ENCODE measurements around the gene NSMCE4A. TPM values are rescaled to one million over a fixed set of nuclear protein-coding genes. Genes with fewer than 3 reads are reported as not detected.

The NSMCE4A gene
- total RNA-seq, 1 experiment from 2014 or later: 72.2 TPM

GRCh38 chr10:122007415-122007814 is 32.4 kb upstream of the NSMCE4A start:
- CTCF ChIA-PET: no interaction called here
- POLR2A ChIA-PET: no interaction called here
- intact Hi-C loops (cut with micrococcal nuclease; ENCODE audit: unreplicated experiment) (no loop called here), in situ Hi-C loops (cut with HindIII; ENCODE audit: low pct_unique_long_range_greater_than_20kb, low sequenced_read_pairs) (no loop called here)
- no peak for ATAC-seq
- no peak for TF ChIP-seq TCF7L2 (IDR thresholded peaks at IDR 0.05; ENCODE audit: low read depth, low read length)
- TF ChIP-seq SIN3A (IDR thresholded peaks at IDR 0.05; ENCODE audit: borderline replicate concordance, insufficient read depth, low read depth, low read length): no peak
- TF ChIP-seq POLR2AphosphoS5 (IDR thresholded peaks at IDR 0.05; ENCODE audit: low read depth, low read length): no peak
- no peak for TF ChIP-seq REST (IDR thresholded peaks at IDR 0.05; ENCODE audit: insufficient read depth in 1 of 2, low read depth in 2 of 2, low read length in 1 of 2)
- no peak for TF ChIP-seq CTCF (IDR thresholded peaks at IDR 0.05)
- Histone ChIP-seq H3K27me3 (ENCODE audit: control insufficient read depth, insufficient read depth, low read length) (no peaks in the 10 kb centered on the region), H3K4me1 (ENCODE audit: control insufficient read depth, insufficient read depth, low read length) (no peaks in the 10 kb centered on the region), H3K27ac (ENCODE audit: low read length) (no peak overlapping the region), H3K4me3 (ENCODE audit: low read depth in 2 of 2, low read length in 2 of 2) (no peak overlapping the region), H3K36me3 (ENCODE audit: control insufficient read depth, insufficient read depth, low read length) (no peaks in the 10 kb centered on the region), H3K9me3 (ENCODE audit: control insufficient read depth, insufficient read depth, low read depth, low read length) (no peaks in the 10 kb centered on the region)
- BruUV-seq (replicated peaks): no TSS peak
- no peak for DNase-seq (ENCODE audit: low read depth, low spot score)

- POLR2A ChIA-PET: no interaction called here
- CTCF ChIA-PET: no interaction called here
- no TSS peak for BruUV-seq (replicated peaks)
Observed at GRCh38 chr10:122001698-122002097, 26.7 kb upstream of the NSMCE4A start.

More at GRCh38 chr10:122001698-122002097, 26.7 kb upstream of the NSMCE4A start:
- DNase-seq (ENCODE audit: low read depth, low spot score) (no peak), ATAC-seq (no peak)
- TF ChIP-seq REST (IDR thresholded peaks at IDR 0.05; ENCODE audit: insufficient read depth in 1 of 2, low read depth in 2 of 2, low read length in 1 of 2) (no peak), POLR2AphosphoS5 (IDR thresholded peaks at IDR 0.05; ENCODE audit: low read depth, low read length) (no peak), SIN3A (IDR thresholded peaks at IDR 0.05; ENCODE audit: borderline replicate concordance, insufficient read depth, low read depth, low read length) (no peak), CTCF (IDR thresholded peaks at IDR 0.05) (no peak), TCF7L2 (IDR thresholded peaks at IDR 0.05; ENCODE audit: low read depth, low read length) (no peak)
- Histone ChIP-seq H3K27ac (ENCODE audit: low read length) (no peak overlapping the region), H3K4me1 (ENCODE audit: control insufficient read depth, insufficient read depth, low read length) (no peaks in the 10 kb centered on the region), H3K27me3 (ENCODE audit: control insufficient read depth, insufficient read depth, low read length) (no peaks in the 10 kb centered on the region), H3K9me3 (ENCODE audit: control insufficient read depth, insufficient read depth, low read depth, low read length) (peaks cover 7% of the 10 kb centered on the region; the same call in 1 of the 2 replicates), H3K4me3 (ENCODE audit: low read depth in 2 of 2, low read length in 2 of 2) (no peak overlapping the region), H3K36me3 (ENCODE audit: control insufficient read depth, insufficient read depth, low read length) (no peaks in the 10 kb centered on the region)
- in situ Hi-C loops (cut with HindIII; ENCODE audit: low pct_unique_long_range_greater_than_20kb, low sequenced_read_pairs) (no loop called here), intact Hi-C loops (cut with micrococcal nuclease; ENCODE audit: unreplicated experiment) (no loop called here)
